Esophagus squamous epithelium (tissue), 4 donors: ENCODE results near the gene SCAPER.

ENCODE experiments used
- CTCF ChIP-seq, 6 experiments: fragments of 450-650 bp in 4 of 6; fragments of 200-600 bp in 2 of 6; sonication (generic) in 2 of 6; IDR thresholded peaks; one replicate each; pipeline ENCODE4 v1.5.1; 2016 to 2019; ENCODE audit warnings: antibody characterized with exemption in 6 of 6, mild to moderate bottlenecking in 4 of 6, moderate library complexity in 4 of 6
- POLR2A ChIP-seq, 4 donors: fragments of 450-650 bp; IDR thresholded peaks; one replicate each; pipeline ENCODE4 v1.6.1; 2017; ENCODE audit warnings: antibody characterized with exemption in 4 of 4, mild to moderate bottlenecking in 4 of 4, moderate library complexity in 3 of 4

- TF ChIP-seq CTCF (IDR thresholded peaks at IDR 0.05) (no peak), POLR2A (IDR thresholded peaks at IDR 0.05) (no peak)
These were observed 320.1 kb downstream of the SCAPER start for GRCh38 chr15:76584868-76585575.
